Right lobe of liver (tissue), 4 donors: ENCODE results near the gene STK10.

Source experiments
- CTCF ChIP-seq, 4 donors: fragments of 200-600 bp in 3 of 4; fragments of 450-650 bp in 1 of 4; IDR thresholded peaks; one replicate each; pipeline versions ENCODE4 v1.5.1 to v1.8.0; 2016 to 2022; ENCODE audit warnings: antibody characterized with exemption in 4 of 4, mild to moderate bottlenecking in 2 of 4
- POLR2A ChIP-seq: fragments of 450-650 bp; IDR thresholded peaks from one replicate; pipeline ENCODE4 v1.6.1; 2017; ENCODE audit warnings: antibody characterized with exemption, mild to moderate bottlenecking
- donor health status: DM: no; HTN: no; CAD: no.
- donor health status: DM: no; HTN: no; CAD: no.
- donor health status: DM: no; HTN: yes; CAD: no.

- no peak for TF ChIP-seq CTCF (IDR thresholded peaks at IDR 0.05)
- no peak for TF ChIP-seq POLR2A
Measured at GRCh38 chr5:172141949-172142319, 46.1 kb downstream of the STK10 start.
